Endodermal cell (in vitro differentiated cells): ENCODE results near the gene NXPH3. TPM values are rescaled to one million over a fixed set of nuclear protein-coding genes. Genes with fewer than 3 reads are reported as not detected.

ENCODE experiments used
- DNase-seq: peaks from one replicate; pipeline ENCODE4 v3.0.0-alpha.2; 2017
- H3K27ac ChIP-seq: 2 replicates; pipeline ENCODE4 v1.5.1; 2013; ENCODE audit warnings: mild to moderate bottlenecking, low read depth, low read length, moderate library complexity
- H3K27me3 ChIP-seq: 2 replicates; pipeline ENCODE4 v1.6.1; 2013; ENCODE audit warnings: mild to moderate bottlenecking, low read length, moderate library complexity; ENCODE audit not compliant: insufficient read depth, control insufficient read depth, poor library complexity, severe bottlenecking
- H3K36me3 ChIP-seq: 2 replicates; pipeline ENCODE4 v1.7.0; 2013; ENCODE audit warnings: mild to moderate bottlenecking, low read length, moderate library complexity; ENCODE audit not compliant: control insufficient read depth, insufficient read depth
- H3K4me1 ChIP-seq: one replicate; pipeline ENCODE4 v1.7.0; 2013; ENCODE audit warnings: low read length; ENCODE audit not compliant: control insufficient read depth, insufficient read depth
- H3K4me3 ChIP-seq: 2 replicates; pipeline ENCODE4 v1.5.1; 2013; ENCODE audit warnings: mild to moderate bottlenecking, low read length, moderate library complexity
- H3K9ac ChIP-seq: 2 replicates; pipeline ENCODE4 v1.6.1; 2013; ENCODE audit warnings: mild to moderate bottlenecking, low read length, moderate library complexity; ENCODE audit not compliant: poor library complexity, severe bottlenecking; ENCODE audit errors: extremely low read depth
- H3K9me3 ChIP-seq: 2 replicates; pipeline ENCODE4 v1.6.1; 2013; ENCODE audit warnings: mild to moderate bottlenecking, low read length, moderate library complexity; ENCODE audit not compliant: control insufficient read depth
- H3K27ac Mint-ChIP-seq: 2 replicates; pipeline ENCODE4 v1.8.0; 2020; ENCODE audit warnings: mixed read lengths
- H3K27me3 Mint-ChIP-seq: 2 replicates; pipeline ENCODE4 v1.8.0; 2021; ENCODE audit warnings: mild to moderate bottlenecking, mixed read lengths; ENCODE audit not compliant: insufficient read depth
- H3K36me3 Mint-ChIP-seq: 2 replicates; pipeline ENCODE4 v1.8.0; 2020; ENCODE audit warnings: low read depth, mixed read lengths
- H3K4me1 Mint-ChIP-seq: 2 replicates; pipeline ENCODE4 v1.8.0; 2020; ENCODE audit warnings: mixed read lengths
- H3K4me3 Mint-ChIP-seq: 2 replicates; pipeline ENCODE4 v1.8.0; 2020; ENCODE audit warnings: mild to moderate bottlenecking, moderate library complexity, mixed read lengths
- H3K9me3 Mint-ChIP-seq: 2 replicates; pipeline ENCODE4 v1.8.0; 2020; ENCODE audit warnings: mild to moderate bottlenecking, mixed read lengths
- WGBS, 2 experiments: methylation state at CpG; one replicate each; pipeline versions ENCODE4 v1.1.5 to v1.1.7; 2013; ENCODE audit warnings: missing lambda C conversion rate in 2 of 2, mixed read lengths in 1 of 2; ENCODE audit not compliant: insufficient coverage in 1 of 2, insufficient read length in 1 of 2; 5-methylcytosine and 5-hydroxymethylcytosine counted together
- total RNA-seq, 2 donors: library from RNA; stranded (reverse); fragmentation: NEBNext Ultra II Directional in 1 of 2; extraction: Animal tissue kit (Norgen Biotek cat#: 25700) in 1 of 2; gene quantifications; 2 replicates in 1 of 2; 3 replicates in 1 of 2; pipeline ENCODE4 v1.2.1, GENCODE V29; 2021
- TF ChIP-seq, protein P1 (sequence below): fragments of 200-600 bp; sonication (generic); conservative IDR thresholded peaks from 2 replicates; pipeline ENCODE4 v1.5.0; 2021; ENCODE audit warnings: antibody characterized with exemption, mild to moderate bottlenecking

The NXPH3 gene
- total RNA-seq, 2 donors from 2014 or later: 3.0 to 5.9 TPM

DNA sequence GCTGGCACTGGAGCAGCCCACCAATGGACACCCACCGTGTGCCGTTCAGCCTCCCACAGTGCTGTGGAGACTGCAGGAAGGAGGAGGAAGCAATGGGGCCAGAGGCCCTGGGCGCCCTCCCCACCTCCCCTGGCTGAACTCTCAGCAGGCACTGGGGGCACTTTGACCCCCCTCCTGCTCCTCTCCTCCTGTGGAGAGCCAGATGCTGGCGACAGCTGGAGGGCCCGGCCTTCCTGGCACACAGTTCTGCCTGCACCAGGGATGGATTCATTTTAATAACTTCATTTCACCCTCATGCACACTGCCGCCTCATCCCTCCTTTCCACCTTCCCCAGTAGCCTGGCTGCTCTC, 6.0 kb downstream of the NXPH3 start:
- Histone ChIP-seq H3K4me3 (no peak overlapping the region), H3K4me1 (no peaks in the 10 kb centered on the region), H3K27me3 (peaks cover 17% of the 10 kb centered on the region), H3K36me3 (no peaks in the 10 kb centered on the region), H3K27ac (no peak overlapping the region), H3K9me3 (no peaks in the 10 kb centered on the region), H3K9ac (no peak overlapping the region)
- no peaks in the 10 kb centered on the region for H3K9me3 Mint-ChIP-seq
- WGBS, 2 experiments: 78 to 87% methylated on average over 3 to 6 of the region's 6 CpGs
- H3K27ac Mint-ChIP-seq: no peak overlapping the region
- DNase-seq: no peak
- TF ChIP-seq, protein P1, sequence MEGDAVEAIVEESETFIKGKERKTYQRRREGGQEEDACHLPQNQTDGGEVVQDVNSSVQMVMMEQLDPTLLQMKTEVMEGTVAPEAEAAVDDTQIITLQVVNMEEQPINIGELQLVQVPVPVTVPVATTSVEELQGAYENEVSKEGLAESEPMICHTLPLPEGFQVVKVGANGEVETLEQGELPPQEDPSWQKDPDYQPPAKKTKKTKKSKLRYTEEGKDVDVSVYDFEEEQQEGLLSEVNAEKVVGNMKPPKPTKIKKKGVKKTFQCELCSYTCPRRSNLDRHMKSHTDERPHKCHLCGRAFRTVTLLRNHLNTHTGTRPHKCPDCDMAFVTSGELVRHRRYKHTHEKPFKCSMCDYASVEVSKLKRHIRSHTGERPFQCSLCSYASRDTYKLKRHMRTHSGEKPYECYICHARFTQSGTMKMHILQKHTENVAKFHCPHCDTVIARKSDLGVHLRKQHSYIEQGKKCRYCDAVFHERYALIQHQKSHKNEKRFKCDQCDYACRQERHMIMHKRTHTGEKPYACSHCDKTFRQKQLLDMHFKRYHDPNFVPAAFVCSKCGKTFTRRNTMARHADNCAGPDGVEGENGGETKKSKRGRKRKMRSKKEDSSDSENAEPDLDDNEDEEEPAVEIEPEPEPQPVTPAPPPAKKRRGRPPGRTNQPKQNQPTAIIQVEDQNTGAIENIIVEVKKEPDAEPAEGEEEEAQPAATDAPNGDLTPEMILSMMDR: no peak
- no peak overlapping the region for H3K4me3 Mint-ChIP-seq
- H3K4me1 Mint-ChIP-seq: no peaks in the 10 kb centered on the region
- H3K36me3 Mint-ChIP-seq: no peaks in the 10 kb centered on the region
- peaks cover 23% of the 10 kb centered on the region for H3K27me3 Mint-ChIP-seq

DNA sequence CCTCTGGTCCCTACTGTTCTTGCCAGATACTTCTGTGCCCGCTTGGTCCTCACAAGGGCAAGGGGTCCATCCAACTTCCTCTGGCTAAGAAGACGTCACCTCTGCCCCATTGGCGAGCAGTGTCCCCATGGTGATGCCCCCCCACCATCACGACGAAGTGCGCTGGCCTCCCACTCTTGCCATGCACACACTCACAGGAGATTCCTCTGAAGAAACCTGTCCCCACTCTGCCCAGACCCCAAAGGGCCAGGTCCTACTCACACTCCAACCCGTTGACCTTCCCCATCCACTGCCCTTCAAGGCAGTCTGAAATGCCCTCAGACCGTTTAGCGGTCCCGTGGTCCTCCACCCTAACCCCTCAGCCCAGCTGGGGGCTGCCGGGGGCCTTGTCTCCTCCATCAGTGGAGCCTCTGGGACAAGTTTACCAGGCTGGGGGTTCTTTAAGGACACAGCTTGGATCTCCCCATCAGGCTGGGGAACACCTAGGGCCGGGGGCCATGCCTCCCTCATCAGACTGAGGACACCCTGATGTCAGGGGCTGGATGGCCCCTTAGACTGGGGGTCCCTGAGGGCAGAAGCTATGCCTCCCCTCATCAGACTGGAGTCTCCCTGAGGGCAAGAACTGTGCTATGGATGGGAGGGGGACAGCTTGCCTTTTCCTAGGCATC, 6.5 kb downstream of the NXPH3 start:
- no peaks in the 10 kb centered on the region for H3K36me3 ChIP-seq
- TF ChIP-seq, protein P1: no peak
- Mint-ChIP-seq H3K36me3 (no peaks in the 10 kb centered on the region), H3K27me3 (peaks cover 20% of the 10 kb centered on the region), H3K27ac (no peak overlapping the region), H3K4me3 (no peak overlapping the region), H3K9me3 (no peaks in the 10 kb centered on the region), H3K4me1 (no peaks in the 10 kb centered on the region)
- DNase-seq: no peak
- no peak overlapping the region for H3K9ac ChIP-seq
- H3K9me3 ChIP-seq: no peaks in the 10 kb centered on the region
- WGBS, 2 experiments: 93% methylated on average over 7 to 12 of the region's 12 CpGs
- peaks cover 13% of the 10 kb centered on the region for H3K27me3 ChIP-seq
- H3K4me3 ChIP-seq: no peak overlapping the region
- H3K4me1 ChIP-seq: no peaks in the 10 kb centered on the region
- no peak overlapping the region for H3K27ac ChIP-seq

DNA sequence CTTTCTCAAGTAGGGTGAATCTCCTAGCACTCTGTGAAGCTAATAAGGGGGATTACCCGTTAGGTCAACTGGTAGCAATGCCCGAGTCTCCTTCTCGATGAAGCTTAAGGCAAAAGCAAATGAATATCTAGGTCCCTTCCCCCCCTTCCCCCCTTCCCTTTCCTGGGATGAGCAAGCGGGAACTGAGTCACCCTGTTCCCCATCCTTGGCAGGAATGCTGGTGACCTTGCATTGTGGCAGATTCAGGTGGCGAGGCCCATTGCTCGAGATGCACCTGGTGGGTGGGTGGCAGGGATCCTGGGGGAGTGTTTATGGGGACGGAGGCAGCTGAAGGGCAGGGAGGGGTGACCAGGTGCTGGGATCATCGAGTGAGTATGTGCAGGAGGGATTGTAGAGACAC, 7.1 kb downstream of the NXPH3 start:
- no peak overlapping the region for H3K4me3 Mint-ChIP-seq

More for the DNA sequence above, 7.1 kb downstream of the NXPH3 start:
- H3K9me3 ChIP-seq: no peaks in the 10 kb centered on the region
- no peak overlapping the region for H3K4me3 ChIP-seq
- H3K36me3 ChIP-seq: no peaks in the 10 kb centered on the region
- H3K9me3 Mint-ChIP-seq: no peaks in the 10 kb centered on the region
- no peak overlapping the region for H3K27ac Mint-ChIP-seq
- no peak overlapping the region for H3K9ac ChIP-seq
- WGBS, 2 experiments: 77 to 82% methylated on average over 3 to 8 of the region's 8 CpGs
- TF ChIP-seq, protein P1: no peak
- DNase-seq: no peak
- peaks cover 7% of the 10 kb centered on the region for H3K27me3 ChIP-seq
- H3K27ac ChIP-seq: no peak overlapping the region
- peaks cover 14% of the 10 kb centered on the region for H3K27me3 Mint-ChIP-seq
- H3K4me1 Mint-ChIP-seq: no peaks in the 10 kb centered on the region
- H3K36me3 Mint-ChIP-seq: no peaks in the 10 kb centered on the region
- no peaks in the 10 kb centered on the region for H3K4me1 ChIP-seq
